ENCODE measurements around the gene NDUFS1.
"Not testable (repeated sequence)": the region's sequence is repeated elsewhere in the genome, so short reads cannot be mapped to it uniquely, and the experiment has no call there.

Gene NDUFS1

GRCh38 chr2:206173147-206173546 is 13.9 kb upstream of the NDUFS1 start:
- Mint-ChIP-seq H3K4me1 (no peaks in the 10 kb centered on the region), H3K27ac (no peak overlapping the region), H3K27me3 (no peaks in the 10 kb centered on the region), H3K4me3 (no peak overlapping the region), H3K36me3 (peaks cover 5% of the 10 kb centered on the region), H3K9me3 (no peaks in the 10 kb centered on the region)

GRCh38 chr2:206171624-206172397 is 12.6 kb upstream of the NDUFS1 start:
- not testable (repeated sequence) for H3K27me3 Mint-ChIP-seq, H3K4me3 Mint-ChIP-seq, H3K27ac Mint-ChIP-seq

GRCh38 chr2:206168230-206168629 is 9.0 kb upstream of the NDUFS1 start:
- H3K9me3 Mint-ChIP-seq, H3K27me3 Mint-ChIP-seq, H3K27ac Mint-ChIP-seq, H3K4me1 Mint-ChIP-seq, H3K4me3 Mint-ChIP-seq: not testable (repeated sequence)
- H3K36me3 Mint-ChIP-seq: peaks cover 19% of the 10 kb centered on the region

More at GRCh38 chr2:206171624-206172397, 12.6 kb upstream of the NDUFS1 start:
- H3K4me1 Mint-ChIP-seq, H3K36me3 Mint-ChIP-seq, H3K9me3 Mint-ChIP-seq: not testable (repeated sequence)

- Mint-ChIP-seq H3K27me3 (no peaks in the 10 kb centered on the region), H3K4me3 (peak overlapping the region; percentile 36), H3K4me1 (peaks cover 33% of the 10 kb centered on the region), H3K9me3 (no peaks in the 10 kb centered on the region), H3K27ac (no peak overlapping the region), H3K36me3 (peaks cover 43% of the 10 kb centered on the region)
Measured at GRCh38 chr2:206164261-206164862, 5.1 kb upstream of the NDUFS1 start.

- H3K4me3 Mint-ChIP-seq: peak overlapping the region; percentile 99
Measured at GRCh38 chr2:206163251-206163880, 4.1 kb upstream of the NDUFS1 start.

GRCh38 chr2:206162401-206162800 is 3.2 kb upstream of the NDUFS1 start:
- H3K36me3 Mint-ChIP-seq: peaks cover 43% of the 10 kb centered on the region
- H3K27me3 Mint-ChIP-seq, H3K9me3 Mint-ChIP-seq: not testable (repeated sequence)
- peak overlapping the region; percentile 99 for H3K4me3 Mint-ChIP-seq
- peak overlapping the region; percentile 48 for H3K27ac Mint-ChIP-seq
- peaks cover 41% of the 10 kb centered on the region for H3K4me1 Mint-ChIP-seq

More at GRCh38 chr2:206163251-206163880, 4.1 kb upstream of the NDUFS1 start:
- Mint-ChIP-seq H3K9me3 (no peaks in the 10 kb centered on the region), H3K36me3 (peaks cover 42% of the 10 kb centered on the region), H3K4me1 (peaks cover 34% of the 10 kb centered on the region), H3K27me3 (no peaks in the 10 kb centered on the region), H3K27ac (peak overlapping the region; percentile 48)

- Mint-ChIP-seq H3K27ac (peak overlapping the region; percentile 100), H3K36me3 (peaks cover 38% of the 10 kb centered on the region)
Measured at GRCh38 chr2:206160807-206161179, 1.5 kb upstream of the NDUFS1 start.

GRCh38 chr2:206160125-206160806 is 1.0 kb upstream of the NDUFS1 start:
- Mint-ChIP-seq H3K36me3 (peaks cover 38% of the 10 kb centered on the region), H3K27ac (peak overlapping the region; percentile 100), H3K27me3 (no peaks in the 10 kb centered on the region), H3K4me1 (peaks cover 50% of the 10 kb centered on the region), H3K4me3 (peak overlapping the region; percentile 99), H3K9me3 (no peaks in the 10 kb centered on the region)

More at GRCh38 chr2:206160807-206161179, 1.5 kb upstream of the NDUFS1 start:
- Mint-ChIP-seq H3K27me3 (no peaks in the 10 kb centered on the region), H3K4me1 (peaks cover 50% of the 10 kb centered on the region), H3K4me3 (peak overlapping the region; percentile 99), H3K9me3 (no peaks in the 10 kb centered on the region)

GRCh38 chr2:206158563-206159345 is 490 bp downstream of the NDUFS1 start:
- H3K27ac Mint-ChIP-seq: peak overlapping the region; percentile 100
- H3K4me3 Mint-ChIP-seq: peak overlapping the region; percentile 99
- H3K9me3 Mint-ChIP-seq: no peaks in the 10 kb centered on the region
- H3K27me3 Mint-ChIP-seq: no peaks in the 10 kb centered on the region
- peaks cover 34% of the 10 kb centered on the region for H3K36me3 Mint-ChIP-seq
- H3K4me1 Mint-ChIP-seq: peaks cover 52% of the 10 kb centered on the region

GRCh38 chr2:206157014-206157413 is 2.2 kb downstream of the NDUFS1 start:
- peaks cover 38% of the 10 kb centered on the region for H3K4me1 Mint-ChIP-seq
- H3K27ac Mint-ChIP-seq, H3K9me3 Mint-ChIP-seq, H3K27me3 Mint-ChIP-seq: not testable (repeated sequence)
- H3K36me3 Mint-ChIP-seq: peaks cover 22% of the 10 kb centered on the region
- peak overlapping the region; percentile 99 for H3K4me3 Mint-ChIP-seq

- no peaks in the 10 kb centered on the region for H3K9me3 Mint-ChIP-seq
- H3K27ac Mint-ChIP-seq: no peak overlapping the region
- no peak overlapping the region for H3K4me3 Mint-ChIP-seq
- peaks cover 44% of the 10 kb centered on the region for H3K4me1 Mint-ChIP-seq
- H3K27me3 Mint-ChIP-seq: no peaks in the 10 kb centered on the region
- peaks cover 5% of the 10 kb centered on the region for H3K36me3 Mint-ChIP-seq
Measured at GRCh38 chr2:206154197-206154596, 5.0 kb downstream of the NDUFS1 start.

- Mint-ChIP-seq H3K27me3 (no peaks in the 10 kb centered on the region), H3K27ac (peak overlapping the region; percentile 30), H3K4me1 (peaks cover 26% of the 10 kb centered on the region), H3K36me3 (peaks cover 5% of the 10 kb centered on the region), H3K4me3 (no peak overlapping the region), H3K9me3 (no peaks in the 10 kb centered on the region)
Measured at GRCh38 chr2:206150631-206151030, 8.6 kb downstream of the NDUFS1 start.

- H3K27me3 Mint-ChIP-seq: no peaks in the 10 kb centered on the region
- H3K27ac Mint-ChIP-seq: peak overlapping the region; percentile 15
- H3K9me3 Mint-ChIP-seq: no peaks in the 10 kb centered on the region
- no peak overlapping the region for H3K4me3 Mint-ChIP-seq
- peaks cover 26% of the 10 kb centered on the region for H3K4me1 Mint-ChIP-seq
- H3K36me3 Mint-ChIP-seq: peaks cover 6% of the 10 kb centered on the region
Measured at GRCh38 chr2:206150168-206150567, 9.1 kb downstream of the NDUFS1 start.

- Mint-ChIP-seq H3K4me3 (no peak overlapping the region), H3K36me3 (peaks cover 7% of the 10 kb centered on the region), H3K4me1 (peaks cover 26% of the 10 kb centered on the region), H3K27me3 (no peaks in the 10 kb centered on the region), H3K9me3 (no peaks in the 10 kb centered on the region), H3K27ac (no peak overlapping the region)
Measured at GRCh38 chr2:206149330-206149729, 9.9 kb downstream of the NDUFS1 start.

GRCh38 chr2:206145665-206146064 is 13.6 kb downstream of the NDUFS1 start:
- Mint-ChIP-seq H3K27ac (peak overlapping the region; percentile 30), H3K27me3 (no peaks in the 10 kb centered on the region), H3K4me1 (peaks cover 8% of the 10 kb centered on the region), H3K4me3 (no peak overlapping the region), H3K36me3 (peaks cover 13% of the 10 kb centered on the region), H3K9me3 (no peaks in the 10 kb centered on the region)
